GM12872 (cell line): ENCODE data around the gene FTCD.

ENCODE experiments used
- TF ChIP-seq, protein P1 (sequence below): IDR thresholded peaks from 3 replicates; pipeline ENCODE4 v1.5.1; 2011; ENCODE audit warnings: low read depth, mild to moderate bottlenecking, low read length, moderate library complexity; ENCODE audit not compliant: insufficient read depth

Gene FTCD

DNA sequence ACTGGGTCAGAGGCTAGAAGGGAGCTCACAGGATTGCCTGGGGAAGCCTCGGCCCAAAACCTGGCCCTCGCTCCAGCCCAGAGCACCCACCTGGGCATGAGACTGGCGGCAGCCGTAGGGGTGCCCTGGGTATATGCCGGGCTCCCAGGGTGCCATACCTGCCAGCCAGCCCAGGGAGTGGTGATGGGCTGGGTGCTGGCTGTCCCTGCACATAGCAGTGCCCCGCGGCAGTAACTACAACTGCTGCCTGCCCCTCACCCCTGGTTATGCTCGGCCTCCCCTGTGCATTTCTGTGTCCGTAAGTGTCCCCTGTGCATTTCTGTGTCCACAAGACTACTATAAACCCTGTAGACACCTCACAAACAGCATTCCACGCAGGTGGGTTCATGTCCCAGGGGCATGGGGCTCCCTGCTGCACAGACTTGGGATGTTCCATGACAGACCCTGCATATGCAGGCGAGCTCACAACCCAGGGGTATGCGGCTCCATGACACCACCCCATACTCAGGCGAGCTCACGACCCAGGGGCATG, 34.6 kb upstream of the FTCD start:
- TF ChIP-seq, protein P1, sequence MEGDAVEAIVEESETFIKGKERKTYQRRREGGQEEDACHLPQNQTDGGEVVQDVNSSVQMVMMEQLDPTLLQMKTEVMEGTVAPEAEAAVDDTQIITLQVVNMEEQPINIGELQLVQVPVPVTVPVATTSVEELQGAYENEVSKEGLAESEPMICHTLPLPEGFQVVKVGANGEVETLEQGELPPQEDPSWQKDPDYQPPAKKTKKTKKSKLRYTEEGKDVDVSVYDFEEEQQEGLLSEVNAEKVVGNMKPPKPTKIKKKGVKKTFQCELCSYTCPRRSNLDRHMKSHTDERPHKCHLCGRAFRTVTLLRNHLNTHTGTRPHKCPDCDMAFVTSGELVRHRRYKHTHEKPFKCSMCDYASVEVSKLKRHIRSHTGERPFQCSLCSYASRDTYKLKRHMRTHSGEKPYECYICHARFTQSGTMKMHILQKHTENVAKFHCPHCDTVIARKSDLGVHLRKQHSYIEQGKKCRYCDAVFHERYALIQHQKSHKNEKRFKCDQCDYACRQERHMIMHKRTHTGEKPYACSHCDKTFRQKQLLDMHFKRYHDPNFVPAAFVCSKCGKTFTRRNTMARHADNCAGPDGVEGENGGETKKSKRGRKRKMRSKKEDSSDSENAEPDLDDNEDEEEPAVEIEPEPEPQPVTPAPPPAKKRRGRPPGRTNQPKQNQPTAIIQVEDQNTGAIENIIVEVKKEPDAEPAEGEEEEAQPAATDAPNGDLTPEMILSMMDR = no peak

DNA sequence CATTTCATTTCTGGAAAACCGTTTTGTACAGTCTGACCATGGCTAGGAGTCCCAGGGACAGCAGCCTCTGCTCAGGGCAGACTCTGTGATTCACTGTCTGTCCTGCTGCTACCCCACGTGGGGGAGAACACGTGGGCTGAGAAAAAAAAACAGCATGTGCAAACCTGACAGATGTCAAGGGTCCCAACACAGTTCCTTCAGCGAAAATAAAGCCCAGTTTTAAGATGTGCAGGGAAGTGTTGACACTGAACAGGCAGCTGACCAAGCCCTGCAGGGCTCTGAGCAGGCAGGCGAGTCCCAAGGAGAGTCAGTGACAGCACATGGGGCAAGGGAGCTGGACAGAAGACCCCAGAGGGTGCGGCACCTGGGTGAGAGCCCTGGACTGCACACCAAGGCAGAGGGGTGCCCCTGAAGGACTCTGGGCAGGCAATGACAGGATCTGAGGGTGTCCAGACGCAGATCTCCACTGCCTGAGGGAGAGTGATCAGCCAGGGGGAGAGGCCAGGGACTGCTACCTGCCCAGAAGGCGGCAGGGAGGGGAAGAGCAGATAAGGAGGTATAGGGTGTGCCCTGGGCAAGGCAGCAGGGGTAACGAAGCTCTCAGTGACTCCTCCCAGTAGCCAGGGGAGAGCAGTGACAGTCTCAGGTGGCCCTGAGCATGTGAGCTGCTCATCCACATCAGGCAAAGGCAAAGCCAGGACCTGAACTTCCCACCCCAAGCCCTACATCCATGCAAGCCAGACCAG, 34.0 kb upstream of the FTCD start:
- TF ChIP-seq, protein P1 = no peak

DNA sequence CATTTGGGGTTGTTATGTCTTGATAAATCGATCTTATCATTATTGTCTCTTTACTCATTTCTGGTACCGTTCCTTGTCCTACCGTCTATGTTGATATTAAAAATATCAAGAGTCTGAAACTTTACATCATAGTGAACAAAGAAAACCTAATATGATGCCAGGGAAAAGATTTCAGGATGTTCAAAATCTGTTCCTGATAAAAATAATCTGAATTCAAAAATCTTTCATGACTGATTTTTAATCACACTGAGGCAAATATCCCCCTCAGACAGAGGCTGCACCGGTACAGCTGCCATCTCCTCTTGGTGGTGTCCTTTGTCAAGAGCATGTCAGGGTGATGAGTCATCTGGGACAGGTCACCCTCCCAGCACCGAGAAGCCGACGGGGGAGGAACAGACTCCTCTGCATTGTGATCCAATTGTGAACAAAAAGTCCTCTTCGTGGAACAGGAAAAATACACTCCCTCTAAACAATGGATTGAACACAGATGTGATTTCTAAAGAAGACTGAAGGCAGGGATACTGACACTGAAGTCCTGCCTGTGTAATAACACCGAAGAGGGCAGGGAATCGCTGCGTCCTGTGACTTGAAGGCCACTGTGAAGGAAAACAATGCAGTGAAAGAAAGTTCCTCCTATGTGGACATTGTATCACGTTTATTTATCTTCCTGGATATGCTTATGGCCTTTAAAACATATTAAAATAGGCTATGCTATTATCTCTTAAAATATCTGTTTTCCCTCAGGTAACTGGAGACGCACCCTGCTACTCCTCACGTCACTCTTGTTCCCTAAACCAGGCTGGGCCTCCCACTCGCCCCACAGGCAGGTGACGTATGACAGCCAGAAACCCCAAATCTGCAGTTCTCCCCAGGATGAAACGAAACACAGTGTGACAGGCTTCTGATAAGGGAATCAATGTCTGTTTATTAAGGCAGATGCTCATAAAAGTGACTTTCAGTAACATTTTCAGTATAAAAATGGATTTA, 33.1 kb upstream of the FTCD start:
- TF ChIP-seq, protein P1 = no peak

DNA sequence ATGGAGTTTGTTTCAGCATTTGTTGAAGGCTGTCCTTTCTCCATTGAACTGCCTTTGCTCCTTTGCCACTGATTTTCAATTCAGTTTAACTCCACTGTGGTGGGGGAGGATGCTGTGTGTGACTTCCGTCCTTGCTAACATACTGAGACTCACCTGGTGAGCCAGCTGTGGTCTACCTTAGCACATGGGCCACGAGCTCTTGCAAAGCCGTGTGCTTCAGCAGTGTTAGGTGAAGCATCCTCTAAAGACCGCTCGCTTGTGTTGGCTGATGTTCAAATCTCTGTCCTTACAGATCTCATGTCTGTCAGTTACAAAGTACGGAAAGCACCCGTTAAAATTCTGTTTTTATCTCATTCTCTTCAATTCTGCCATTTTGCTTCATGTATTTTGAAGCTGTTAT, 32.4 kb upstream of the FTCD start:
- TF ChIP-seq, protein P1 = no peak

DNA sequence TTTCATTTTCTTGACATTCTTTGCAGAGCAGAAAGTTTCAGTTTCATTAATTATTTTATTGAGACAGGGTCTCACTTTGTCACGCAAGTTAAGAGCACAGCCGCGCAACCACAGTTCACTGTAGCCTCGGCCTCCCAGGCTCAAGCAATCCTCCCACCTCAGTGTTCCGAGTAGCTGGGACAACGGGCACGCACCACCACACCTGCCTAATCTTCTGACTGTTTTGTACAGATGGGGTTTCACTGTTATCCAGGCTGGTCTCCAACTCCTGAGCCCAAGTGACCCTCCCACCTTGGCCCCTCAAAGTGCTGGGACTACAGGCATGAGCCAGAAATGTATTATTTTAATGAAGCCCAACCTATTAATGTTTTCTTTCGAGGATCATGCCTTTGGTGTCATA, 31.9 kb upstream of the FTCD start:
- TF ChIP-seq, protein P1 = no peak

DNA sequence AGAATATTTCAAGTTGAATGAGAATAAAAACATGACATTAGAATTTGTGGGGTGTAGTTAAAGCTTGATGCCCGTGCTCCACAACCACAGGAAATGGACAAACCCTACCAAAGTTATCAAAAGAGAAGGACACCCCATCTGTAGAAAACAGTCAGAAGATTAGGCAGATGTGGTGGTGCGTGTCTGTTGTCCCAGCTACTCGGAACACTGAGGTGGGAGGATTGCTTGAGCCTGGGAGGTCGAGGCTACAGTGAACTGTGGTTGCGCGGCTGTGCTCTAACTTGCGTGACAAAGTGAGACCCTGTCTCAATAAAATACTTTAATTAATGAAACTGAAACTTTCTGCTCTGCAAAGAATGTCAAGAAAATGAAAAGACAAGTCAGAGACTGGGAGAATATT, 30.3 kb upstream of the FTCD start:
- TF ChIP-seq, protein P1 = no peak
